GM18507 (cell line): ENCODE data around the gene MCUB.

Source experiments
- DNase-seq: peaks from one replicate; pipeline ENCODE4 v3.0.0; 2011; ENCODE audit warnings: low read depth; ENCODE audit not compliant: insufficient read length; ENCODE audit errors: extremely low spot score
- FAIRE-seq: peaks from 2 replicates; lab custom pipeline; 2011; peaks lifted over from hg19 to GRCh38; lab: Jason Lieb, UNC

MCUB gene

GRCh38 chr4:109614466-109614865 lies 54.4 kb downstream of the MCUB start:
- FAIRE-seq (no peak), DNase-seq (no peak)

GRCh38 chr4:109615742-109616141 lies 55.7 kb downstream of the MCUB start:
- FAIRE-seq (no peak), DNase-seq (no peak)

GRCh38 chr4:109616243-109616642 lies 56.2 kb downstream of the MCUB start:
- DNase-seq (no peak), FAIRE-seq (no peak)

GRCh38 chr4:109622626-109623025 lies 62.6 kb downstream of the MCUB start:
- FAIRE-seq (no peak), DNase-seq (no peak)

GRCh38 chr4:109624536-109624935 lies 64.5 kb downstream of the MCUB start:
- no peak for DNase-seq
- peak; percentile 98 for FAIRE-seq

GRCh38 chr4:109627361-109627760 lies 67.3 kb downstream of the MCUB start:
- FAIRE-seq (no peak), DNase-seq (no peak)

GRCh38 chr4:109629775-109630174 lies 69.7 kb downstream of the MCUB start:
- DNase-seq (no peak), FAIRE-seq (no peak)

GRCh38 chr4:109631532-109632108 lies 71.6 kb downstream of the MCUB start:
- no peak for DNase-seq
- FAIRE-seq = no peak

GRCh38 chr4:109640644-109641043 lies 80.6 kb downstream of the MCUB start:
- DNase-seq = no peak
- peak; percentile 59 for FAIRE-seq

- FAIRE-seq = no peak
- DNase-seq = no peak
Observed at GRCh38 chr4:109645874-109646710, 86.0 kb downstream of the MCUB start.

GRCh38 chr4:109648266-109648996 lies 88.4 kb downstream of the MCUB start:
- FAIRE-seq (peak; percentile 72), DNase-seq (no peak)

GRCh38 chr4:109648997-109649575 lies 89.0 kb downstream of the MCUB start:
- DNase-seq (no peak), FAIRE-seq (peak; percentile 44)

GRCh38 chr4:109649872-109650271 lies 89.8 kb downstream of the MCUB start:
- FAIRE-seq (peak; percentile 82), DNase-seq (peak; percentile 44)

GRCh38 chr4:109655396-109655795 lies 95.3 kb downstream of the MCUB start:
- no peak for DNase-seq
- FAIRE-seq = no peak

GRCh38 chr4:109657854-109658418 lies 97.9 kb downstream of the MCUB start:
- DNase-seq = no peak
- FAIRE-seq = no peak

- FAIRE-seq (no peak), DNase-seq (no peak)
Observed at GRCh38 chr4:109658871-109659410, 98.9 kb downstream of the MCUB start.

- FAIRE-seq (no peak), DNase-seq (no peak)
Observed at GRCh38 chr4:109662116-109662515, 102.1 kb downstream of the MCUB start.

GRCh38 chr4:109662771-109663170 lies 102.7 kb downstream of the MCUB start:
- FAIRE-seq = no peak
- no peak for DNase-seq

- DNase-seq = no peak
- no peak for FAIRE-seq
Observed at GRCh38 chr4:109665783-109666485, 105.9 kb downstream of the MCUB start.
